ENCODE measurements around the gene EBI3.
"Not testable (repeated sequence)": the region's sequence is repeated elsewhere in the genome, so short reads cannot be mapped to it uniquely, and the experiment has no call there.

The EBI3 gene

DNA sequence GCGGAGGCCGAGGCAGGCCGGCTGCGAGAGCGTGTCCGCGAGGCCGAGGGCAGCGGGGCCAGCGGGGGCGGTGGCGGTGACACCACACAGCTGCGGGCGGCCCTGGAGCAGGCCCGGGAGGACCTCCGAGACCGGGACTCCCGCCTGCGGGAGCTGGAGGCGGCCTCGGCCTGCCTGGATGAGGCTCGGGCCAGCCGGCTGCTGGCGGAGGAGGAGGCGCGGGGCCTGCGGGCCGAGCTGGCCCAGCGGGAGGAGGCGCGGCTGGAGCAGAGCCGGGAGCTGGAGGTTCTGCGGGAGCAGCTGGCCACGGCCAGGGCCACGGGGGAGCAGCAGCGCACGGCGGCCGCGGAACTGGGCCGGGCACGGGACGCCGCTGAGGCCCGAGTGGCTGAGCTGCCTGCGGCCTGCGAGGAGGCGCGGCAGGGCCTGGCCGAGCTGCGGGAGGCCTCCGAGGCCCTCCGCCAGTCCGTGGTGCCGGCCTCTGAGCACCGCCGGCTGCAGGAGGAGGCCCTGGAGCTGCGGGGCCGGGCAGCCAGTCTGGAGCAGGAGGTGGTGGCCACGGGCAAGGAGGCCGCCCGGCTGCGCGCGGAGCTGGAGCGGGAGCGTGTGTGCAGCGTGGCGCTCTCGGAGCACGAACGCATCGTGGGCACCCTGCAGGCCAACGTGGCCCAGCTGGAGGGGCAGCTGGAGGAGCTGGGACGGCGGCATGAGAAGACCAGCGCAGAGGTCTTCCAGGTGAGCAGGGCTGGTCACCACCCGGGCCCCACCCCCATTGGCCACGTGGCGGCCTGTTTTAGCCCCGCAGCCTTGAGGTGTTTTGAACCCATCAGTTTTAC is 11.7 kb upstream of the EBI3 start:
- Mint-ChIP-seq H3K4me3 (no peak overlapping the region), H3K4me1 (no peaks in the 10 kb centered on the region), H3K27me3 (ENCODE audit: low read depth, poor library complexity) (peaks cover 31% of the 10 kb centered on the region), H3K36me3 (ENCODE audit: low read depth) (no peaks in the 10 kb centered on the region), H3K9me3 (peaks cover 6% of the 10 kb centered on the region), H3K27ac (no peak overlapping the region)
- TF ChIP-seq, protein P1, sequence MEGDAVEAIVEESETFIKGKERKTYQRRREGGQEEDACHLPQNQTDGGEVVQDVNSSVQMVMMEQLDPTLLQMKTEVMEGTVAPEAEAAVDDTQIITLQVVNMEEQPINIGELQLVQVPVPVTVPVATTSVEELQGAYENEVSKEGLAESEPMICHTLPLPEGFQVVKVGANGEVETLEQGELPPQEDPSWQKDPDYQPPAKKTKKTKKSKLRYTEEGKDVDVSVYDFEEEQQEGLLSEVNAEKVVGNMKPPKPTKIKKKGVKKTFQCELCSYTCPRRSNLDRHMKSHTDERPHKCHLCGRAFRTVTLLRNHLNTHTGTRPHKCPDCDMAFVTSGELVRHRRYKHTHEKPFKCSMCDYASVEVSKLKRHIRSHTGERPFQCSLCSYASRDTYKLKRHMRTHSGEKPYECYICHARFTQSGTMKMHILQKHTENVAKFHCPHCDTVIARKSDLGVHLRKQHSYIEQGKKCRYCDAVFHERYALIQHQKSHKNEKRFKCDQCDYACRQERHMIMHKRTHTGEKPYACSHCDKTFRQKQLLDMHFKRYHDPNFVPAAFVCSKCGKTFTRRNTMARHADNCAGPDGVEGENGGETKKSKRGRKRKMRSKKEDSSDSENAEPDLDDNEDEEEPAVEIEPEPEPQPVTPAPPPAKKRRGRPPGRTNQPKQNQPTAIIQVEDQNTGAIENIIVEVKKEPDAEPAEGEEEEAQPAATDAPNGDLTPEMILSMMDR (IDR thresholded peaks at IDR 0.05): no peak
- no peak for DNase-seq

DNA sequence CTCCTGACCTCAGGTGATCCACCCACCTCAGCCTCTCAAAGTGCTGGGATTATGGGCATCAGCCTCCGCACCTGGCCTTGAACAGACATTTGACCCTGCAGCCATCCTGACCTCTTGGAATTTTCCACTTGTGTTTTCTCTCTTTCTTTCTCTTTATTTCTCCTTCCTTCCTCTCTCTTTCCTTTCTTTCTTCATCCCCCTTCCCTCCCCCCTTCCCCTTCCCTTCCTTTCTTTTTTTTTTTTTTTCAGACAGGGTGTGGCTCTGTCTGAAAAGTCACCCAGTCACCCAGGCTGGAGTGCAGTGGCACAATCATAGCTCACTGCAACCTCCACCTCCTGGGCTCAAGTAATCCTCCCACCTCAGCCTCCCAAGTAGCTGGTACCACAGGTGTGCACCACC is 10.8 kb upstream of the EBI3 start:
- not testable (repeated sequence) for DNase-seq; H3K27ac Mint-ChIP-seq; H3K4me3 Mint-ChIP-seq; H3K36me3 Mint-ChIP-seq (ENCODE audit: low read depth); H3K9me3 Mint-ChIP-seq; H3K4me1 Mint-ChIP-seq
- H3K27me3 Mint-ChIP-seq (ENCODE audit: low read depth, poor library complexity): peaks cover 24% of the 10 kb centered on the region

DNA sequence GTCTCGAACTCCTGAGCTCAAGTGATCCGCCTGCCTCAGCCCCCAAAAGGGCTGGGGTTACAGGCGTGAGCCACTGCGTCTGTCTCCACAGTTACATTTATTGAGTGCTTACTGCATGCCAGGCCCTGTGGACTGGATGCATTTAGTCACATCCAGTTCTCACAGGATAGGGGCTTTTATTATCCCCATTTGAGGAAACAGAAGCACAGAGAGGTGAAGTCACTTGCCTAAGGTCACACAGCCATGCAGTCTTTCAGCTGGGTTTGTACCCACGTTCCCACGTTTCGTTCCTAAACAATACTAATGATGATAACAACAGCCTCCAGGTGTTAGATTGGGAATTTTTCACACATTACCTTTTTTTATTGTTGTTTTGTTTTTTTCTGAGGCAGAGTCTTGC is 9.1 kb upstream of the EBI3 start:
- H3K36me3 Mint-ChIP-seq (ENCODE audit: low read depth): no peaks in the 10 kb centered on the region
- H3K4me1 Mint-ChIP-seq: peaks cover 6% of the 10 kb centered on the region
- H3K27ac Mint-ChIP-seq: no peak overlapping the region
- TF ChIP-seq, protein P1 (IDR thresholded peaks at IDR 0.05): no peak
- peaks cover 16% of the 10 kb centered on the region for H3K27me3 Mint-ChIP-seq (ENCODE audit: low read depth, poor library complexity)
- H3K9me3 Mint-ChIP-seq: peaks cover 6% of the 10 kb centered on the region
- DNase-seq: no peak
- H3K4me3 Mint-ChIP-seq: no peak overlapping the region

DNA sequence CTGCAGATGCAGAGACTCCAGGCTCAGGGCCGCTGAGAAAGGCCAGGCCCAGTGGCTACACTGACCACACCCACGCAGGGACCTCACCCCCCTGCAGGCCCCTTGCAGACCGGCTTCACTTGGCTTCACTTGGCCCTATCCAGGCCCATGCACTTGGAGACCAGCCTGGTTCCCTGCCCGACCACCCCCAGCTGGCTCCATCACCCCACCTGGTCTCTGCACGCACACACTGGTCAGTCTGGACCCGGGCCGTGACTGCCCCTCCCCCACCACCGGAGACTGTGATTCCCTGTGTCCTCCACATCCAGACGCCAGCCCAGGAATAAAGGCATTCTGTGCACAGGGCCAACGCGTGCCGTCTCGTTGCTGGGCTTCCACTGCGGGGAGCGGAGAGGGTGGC is 4.9 kb upstream of the EBI3 start:
- no peaks in the 10 kb centered on the region for H3K9me3 Mint-ChIP-seq
- H3K27me3 Mint-ChIP-seq (ENCODE audit: low read depth, poor library complexity): peaks cover 22% of the 10 kb centered on the region
- H3K4me3 Mint-ChIP-seq: no peak overlapping the region
- H3K4me1 Mint-ChIP-seq: peaks cover 6% of the 10 kb centered on the region
- H3K27ac Mint-ChIP-seq: no peak overlapping the region
- peak; percentile 33 for DNase-seq
- TF ChIP-seq, protein P1 (IDR thresholded peaks at IDR 0.05): no peak
- H3K36me3 Mint-ChIP-seq (ENCODE audit: low read depth): no peaks in the 10 kb centered on the region

DNA sequence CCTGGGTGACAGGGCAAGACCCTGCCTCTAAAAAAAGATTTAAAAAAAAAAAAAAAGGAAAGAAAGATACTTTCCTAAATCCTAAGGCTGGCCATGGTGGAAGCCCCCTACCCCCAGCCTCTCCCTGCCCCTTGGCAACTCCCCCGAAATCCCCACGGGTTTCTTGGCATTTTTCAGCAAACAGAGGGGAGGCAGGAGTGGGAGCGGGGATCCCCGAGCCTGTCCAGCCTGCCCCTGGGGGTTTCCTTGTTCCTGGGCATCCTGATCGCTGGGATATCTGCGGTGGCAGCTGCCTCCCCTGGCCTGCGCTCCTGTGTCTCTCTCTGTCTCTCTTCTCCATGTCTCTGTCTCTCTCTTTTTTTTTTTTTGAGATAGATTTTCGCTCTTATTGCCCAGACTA is 3.4 kb upstream of the EBI3 start:
- H3K4me3 Mint-ChIP-seq: no peak overlapping the region
- no peaks in the 10 kb centered on the region for H3K9me3 Mint-ChIP-seq
- peaks cover 6% of the 10 kb centered on the region for H3K4me1 Mint-ChIP-seq
- H3K27me3 Mint-ChIP-seq (ENCODE audit: low read depth, poor library complexity): peaks cover 22% of the 10 kb centered on the region
- H3K27ac Mint-ChIP-seq: no peak overlapping the region
- TF ChIP-seq, protein P1 (IDR thresholded peaks at IDR 0.05): no peak
- H3K36me3 Mint-ChIP-seq (ENCODE audit: low read depth): no peaks in the 10 kb centered on the region
- no peak for DNase-seq

DNA sequence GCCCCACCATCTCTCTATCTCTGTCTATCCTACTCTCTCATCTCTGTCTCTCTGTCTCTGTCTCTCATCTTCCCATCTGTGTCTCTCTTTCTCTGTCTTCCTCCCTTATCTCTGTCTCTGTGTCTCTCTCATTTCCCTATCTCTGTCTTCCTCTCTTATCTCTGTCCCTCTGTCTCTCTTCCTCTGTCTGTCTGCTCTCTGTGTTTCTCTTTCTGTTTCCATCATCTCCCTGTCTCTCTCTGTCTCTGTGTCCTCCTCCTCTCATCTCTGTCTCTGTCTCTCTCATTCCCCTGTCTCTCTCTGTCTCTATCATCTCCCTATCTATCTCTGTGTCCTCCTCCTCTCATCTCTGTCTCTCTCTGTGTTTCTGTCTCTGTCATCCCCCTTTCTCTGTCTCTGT is 1.6 kb upstream of the EBI3 start:
- no peak for DNase-seq
- Mint-ChIP-seq H3K4me1 (peaks cover 6% of the 10 kb centered on the region), H3K27me3 (ENCODE audit: low read depth, poor library complexity) (peaks cover 27% of the 10 kb centered on the region), H3K36me3 (ENCODE audit: low read depth) (no peaks in the 10 kb centered on the region), H3K4me3 (no peak overlapping the region), H3K27ac (no peak overlapping the region), H3K9me3 (no peaks in the 10 kb centered on the region)
- TF ChIP-seq, protein P1 (IDR thresholded peaks at IDR 0.05): no peak

Measured in nephron progenitor cell (in vitro differentiated cells).